ENCODE measurements around the gene CLCN7.
A peak's percentile ranks its signal among the peaks of the same experiment; 100 is the strongest.

Gene CLCN7

DNA sequence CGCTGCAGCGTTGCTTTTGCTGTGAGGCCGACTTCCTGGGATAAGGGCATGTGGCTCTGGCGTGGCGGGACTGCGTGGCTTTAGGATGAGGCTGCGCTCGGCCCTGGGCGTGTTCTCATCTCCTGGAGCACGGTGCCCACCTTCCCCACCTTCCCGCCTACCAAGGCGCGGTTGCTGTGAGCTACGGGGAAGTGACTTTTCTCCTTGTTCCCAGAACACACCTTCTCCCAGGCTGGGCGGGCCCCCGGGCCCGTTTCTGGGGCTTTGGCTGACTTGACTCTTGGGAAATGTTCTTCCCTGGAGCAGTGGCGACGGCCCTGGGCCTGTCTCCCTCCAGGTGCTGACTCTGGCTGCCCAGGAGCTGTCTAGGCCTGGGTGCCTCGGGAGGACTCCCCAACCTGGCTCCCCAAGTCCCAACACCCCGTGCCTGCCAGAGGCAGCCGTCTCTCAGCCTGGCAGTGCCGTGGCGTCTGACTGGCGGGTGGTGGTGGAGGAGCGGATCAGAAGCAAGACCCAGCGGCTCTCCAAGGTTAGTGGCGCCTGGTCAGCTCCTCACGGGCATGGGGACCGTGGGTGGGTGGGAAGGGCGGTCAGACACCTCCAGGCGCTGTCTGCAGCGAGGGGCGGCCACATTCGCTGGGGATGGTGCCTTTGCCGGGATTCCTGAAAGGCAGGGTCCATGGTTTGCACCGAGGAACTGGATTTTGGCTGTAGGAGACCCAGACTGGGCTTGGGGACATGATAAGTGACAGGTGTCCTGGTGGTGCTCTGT lies 30.4 kb upstream of the CLCN7 start:
- no peak for DNase-seq
- in situ Hi-C loops (cut with MboI; ENCODE audit: low pct_unique_long_range_greater_than_20kb, low sequenced_read_pairs): no loop called here

DNA sequence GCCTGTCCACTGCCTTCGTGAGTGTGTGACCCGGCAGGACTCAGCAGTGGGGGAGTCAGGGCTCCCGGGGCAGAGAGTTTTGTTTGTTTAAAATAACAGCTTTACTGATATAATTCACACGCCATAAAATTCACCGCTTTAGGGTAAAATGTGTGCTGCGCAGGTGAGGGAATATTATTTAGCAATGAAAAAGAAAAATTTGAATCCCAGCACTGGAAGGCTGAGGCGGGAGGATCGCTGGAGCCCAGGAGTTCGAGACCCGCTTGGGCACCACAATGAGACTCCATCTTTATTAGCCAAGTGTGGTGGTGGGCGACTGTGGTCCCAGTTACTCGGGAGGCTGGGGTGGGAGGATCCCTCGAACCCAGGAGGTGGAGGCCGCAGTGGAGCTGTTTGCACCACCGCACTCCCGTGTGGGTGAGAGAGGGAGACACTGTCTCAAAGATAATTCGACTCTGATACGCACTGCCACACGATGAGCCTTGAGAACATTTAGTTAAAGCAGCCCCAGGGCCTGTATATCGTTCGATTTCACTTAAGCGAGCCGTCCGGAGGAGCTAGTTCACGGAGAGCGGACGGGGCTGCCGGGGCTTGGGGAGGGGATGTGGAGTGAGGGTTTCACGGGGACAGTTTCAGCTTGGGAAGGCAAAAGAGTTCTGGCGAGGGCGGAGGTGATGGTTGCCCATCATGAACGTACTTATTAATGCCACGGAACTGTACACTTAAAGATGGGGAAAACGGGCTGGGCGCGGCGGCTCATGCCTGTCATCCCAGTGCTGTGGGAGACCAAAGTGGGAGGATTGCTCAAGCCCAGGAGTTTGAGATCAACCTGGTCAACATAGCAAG lies 28.5 kb upstream of the CLCN7 start:
- no peak for DNase-seq
- in situ Hi-C loops (cut with MboI; ENCODE audit: low pct_unique_long_range_greater_than_20kb, low sequenced_read_pairs): no loop called here

GRCh38 chr16:1502092-1503004 lies 27.5 kb upstream of the CLCN7 start:
- in situ Hi-C loops (cut with MboI; ENCODE audit: low pct_unique_long_range_greater_than_20kb, low sequenced_read_pairs): no loop called here
- DNase-seq: no peak

GRCh38 chr16:1501630-1502029 lies 26.8 kb upstream of the CLCN7 start:
- no peak for DNase-seq
- in situ Hi-C loops (cut with MboI; ENCODE audit: low pct_unique_long_range_greater_than_20kb, low sequenced_read_pairs): no loop called here

DNA sequence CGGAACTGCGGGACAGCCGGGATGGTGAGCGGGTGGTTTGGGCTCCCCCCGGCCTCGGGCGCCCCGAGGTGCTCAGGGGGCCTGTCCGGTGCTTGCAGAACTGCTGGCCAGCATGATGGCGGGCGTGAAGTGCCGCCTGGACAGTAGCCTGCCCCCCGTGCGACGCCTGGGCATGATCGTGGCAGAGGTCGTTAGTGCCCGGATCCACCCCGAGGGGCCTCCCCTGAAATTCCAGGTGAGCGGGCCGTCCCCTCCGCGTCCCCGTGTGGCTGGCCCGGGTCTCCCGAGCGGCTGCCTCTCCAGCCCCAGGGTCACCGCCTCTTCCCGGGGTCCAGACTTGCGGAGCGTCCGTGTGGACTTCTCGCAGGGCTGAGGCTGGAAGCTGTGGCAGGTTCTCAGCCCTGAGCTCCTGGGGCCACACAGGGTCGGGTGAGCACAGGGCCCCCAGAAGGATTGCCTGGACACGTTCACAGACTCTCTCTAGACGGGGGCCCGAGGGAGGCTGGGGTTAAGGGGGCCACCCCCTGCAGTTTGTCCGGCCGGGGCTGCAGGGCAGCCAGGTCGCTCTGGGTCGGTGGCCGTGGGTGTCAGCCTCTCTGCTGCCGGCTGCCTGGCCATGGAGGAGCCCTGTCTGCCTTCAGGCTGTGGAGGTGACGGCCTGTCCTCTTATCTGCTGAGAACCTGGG lies 25.8 kb upstream of the CLCN7 start:
- in situ Hi-C loops (cut with MboI; ENCODE audit: low pct_unique_long_range_greater_than_20kb, low sequenced_read_pairs): no loop called here
- no peak for DNase-seq

GRCh38 chr16:1499756-1500464 lies 25.1 kb upstream of the CLCN7 start:
- DNase-seq: no peak
- in situ Hi-C loops (cut with MboI; ENCODE audit: low pct_unique_long_range_greater_than_20kb, low sequenced_read_pairs): no loop called here

- in situ Hi-C loops (cut with MboI; ENCODE audit: low pct_unique_long_range_greater_than_20kb, low sequenced_read_pairs): no loop called here
- DNase-seq: no peak
Observed at GRCh38 chr16:1498899-1499676, 24.3 kb upstream of the CLCN7 start.

GRCh38 chr16:1497014-1497598 lies 22.3 kb upstream of the CLCN7 start:
- in situ Hi-C loops (cut with MboI; ENCODE audit: low pct_unique_long_range_greater_than_20kb, low sequenced_read_pairs): no loop called here
- no peak for DNase-seq

DNA sequence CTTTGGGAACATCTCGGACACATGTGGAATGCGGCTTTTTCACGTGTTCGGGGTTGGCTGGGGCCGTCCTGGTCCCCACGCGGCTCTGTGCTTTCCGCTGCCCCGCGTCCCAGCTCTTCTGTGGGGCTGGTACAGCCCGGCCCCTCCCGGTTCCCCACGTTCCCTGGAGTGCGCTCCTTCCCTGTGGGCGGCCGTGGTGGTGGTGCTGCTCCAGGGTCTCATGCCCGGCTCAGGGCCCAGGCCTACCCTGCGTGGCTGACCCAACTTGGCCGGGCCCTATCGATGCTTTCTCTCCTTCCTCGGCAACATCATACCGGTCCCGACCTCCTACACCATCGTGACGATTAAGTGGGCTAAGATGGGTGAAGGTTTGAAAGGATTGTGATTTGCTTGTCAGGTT lies 21.6 kb upstream of the CLCN7 start:
- in situ Hi-C loops (cut with MboI; ENCODE audit: low pct_unique_long_range_greater_than_20kb, low sequenced_read_pairs): no loop called here
- no peak for DNase-seq

- in situ Hi-C loops (cut with MboI; ENCODE audit: low pct_unique_long_range_greater_than_20kb, low sequenced_read_pairs): no loop called here
- DNase-seq: no peak
Observed at GRCh38 chr16:1495889-1496262, 21.0 kb upstream of the CLCN7 start.

- in situ Hi-C loops (cut with MboI; ENCODE audit: low pct_unique_long_range_greater_than_20kb, low sequenced_read_pairs): no loop called here
- DNase-seq: no peak
Observed at GRCh38 chr16:1495211-1495888, 20.5 kb upstream of the CLCN7 start.

- no peak for DNase-seq
- in situ Hi-C loops (cut with MboI; ENCODE audit: low pct_unique_long_range_greater_than_20kb, low sequenced_read_pairs): no loop called here
Observed at GRCh38 chr16:1494711-1495110, 19.9 kb upstream of the CLCN7 start.

GRCh38 chr16:1494129-1494640 lies 19.4 kb upstream of the CLCN7 start:
- in situ Hi-C loops (cut with MboI; ENCODE audit: low pct_unique_long_range_greater_than_20kb, low sequenced_read_pairs): no loop called here
- peak; percentile 64 for DNase-seq

DNA sequence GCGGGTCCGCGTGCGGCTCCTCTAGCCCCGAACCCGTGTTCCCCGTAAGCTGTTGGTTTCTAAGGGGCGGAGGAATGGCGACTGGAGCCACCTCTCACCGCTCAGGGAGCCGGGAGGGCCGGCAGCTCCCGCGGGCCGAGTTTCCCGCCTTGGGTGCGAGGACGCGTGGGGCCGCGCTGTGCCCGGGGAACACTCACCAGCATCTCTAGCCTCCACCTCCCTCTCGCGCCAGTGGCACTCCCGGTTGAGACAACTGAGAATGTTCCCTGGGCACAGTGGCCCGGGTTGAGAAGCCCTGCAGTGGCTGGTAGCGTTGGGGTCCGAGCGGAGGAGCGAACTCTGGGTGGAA lies 18.9 kb upstream of the CLCN7 start:
- in situ Hi-C loops (cut with MboI; ENCODE audit: low pct_unique_long_range_greater_than_20kb, low sequenced_read_pairs): no loop called here
- no peak for DNase-seq

DNA sequence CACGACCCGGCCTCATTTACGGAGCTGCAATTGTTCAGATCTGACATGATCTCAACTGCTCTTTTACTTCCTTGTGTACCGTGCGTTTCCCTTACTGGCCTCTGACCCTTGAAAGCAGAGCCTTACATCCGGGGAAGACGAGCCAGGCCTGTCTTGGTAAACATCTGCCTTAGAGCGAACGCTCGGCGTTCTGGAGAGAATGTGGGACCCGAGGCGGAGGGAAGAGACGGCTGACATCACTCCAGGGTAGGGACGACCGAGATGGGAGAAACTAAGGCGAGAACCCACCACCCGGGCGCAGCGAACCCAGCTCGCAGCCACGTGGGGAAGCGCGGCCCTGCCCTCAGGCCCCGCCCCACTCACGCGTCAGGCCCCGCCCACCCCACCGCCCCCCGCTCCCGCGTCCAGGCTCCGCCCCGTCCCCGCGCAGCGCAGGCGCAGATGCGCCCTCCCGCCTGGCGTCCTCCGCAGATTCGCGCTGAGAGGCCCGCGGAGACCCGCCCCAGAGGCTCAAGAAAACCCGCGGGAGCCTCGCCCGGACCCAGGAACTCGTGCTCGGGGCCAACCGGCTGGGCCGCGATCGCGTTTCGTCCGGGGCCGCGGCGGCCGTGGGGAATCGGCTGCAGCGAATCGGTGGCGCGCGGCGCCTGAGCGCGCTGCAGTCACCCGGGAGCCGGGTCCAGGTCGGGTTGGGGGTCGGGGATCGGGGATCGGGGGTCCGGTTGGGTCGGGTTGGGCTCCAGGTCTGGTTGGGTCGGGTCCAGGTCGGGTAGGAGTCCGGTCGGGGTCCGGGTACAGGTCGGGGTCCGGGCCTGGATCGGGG lies 18.3 kb upstream of the CLCN7 start, which contains the start of gene TELO2:
TSS of gene TELO2 (plus strand) at position 438 of the 823 bp plus-strand sequence. CDS start 922 bp downstream, outside the sequence.
- DNase-seq: peak; percentile 82
- in situ Hi-C loops (cut with MboI; ENCODE audit: low pct_unique_long_range_greater_than_20kb, low sequenced_read_pairs): no loop called here

Measured in KBM-7 (cell line).